Peyer's patch (tissue), 4 donors: ENCODE measurements around the gene PTPN5. TPM values are rescaled to one million over a fixed set of nuclear protein-coding genes. Genes with fewer than 3 reads are reported as not detected.

Experiments used
- DNase-seq, 3 donors: peaks; one replicate each; pipeline ENCODE4 v3.0.0-alpha.2; 2017 to 2019
- H3K27ac ChIP-seq, 4 donors: fragments of 200-600 bp; sonication (generic); one replicate each; pipeline ENCODE4 v1.5.1; 2016 to 2019
- H3K27me3 ChIP-seq, 2 donors: fragments of 200-600 bp; sonication (generic); one replicate each; pipeline ENCODE4 v1.5.1; 2019
- H3K36me3 ChIP-seq, 3 donors: fragments of 200-600 bp; sonication (generic); one replicate each; pipeline ENCODE4 v1.5.1; 2016 to 2019
- H3K4me1 ChIP-seq, 4 donors: fragments of 200-600 bp; sonication (generic); one replicate each; pipeline ENCODE4 v1.5.1; 2016 to 2019
- H3K4me3 ChIP-seq, 4 donors: fragments of 200-600 bp; sonication (generic); 1 replicate in 3 of 4; 2 replicates in 1 of 4; pipeline ENCODE4 v1.5.1; 2016 to 2019; ENCODE audit warnings: mild to moderate bottlenecking in 1 of 4
- H3K9me3 ChIP-seq, 4 donors: fragments of 200-600 bp; sonication (generic); one replicate each; pipeline ENCODE4 v1.5.1; 2016 to 2019; ENCODE audit warnings: mild to moderate bottlenecking in 1 of 4
- POLR2A ChIP-seq, 2 donors: fragments of 450-650 bp; IDR thresholded peaks; one replicate each; pipeline ENCODE4 v1.5.1; 2017; ENCODE audit warnings: antibody characterized with exemption in 2 of 2, mild to moderate bottlenecking in 2 of 2, moderate library complexity in 2 of 2
- total RNA-seq, 4 donors: library from RNA; depleted of rRNA; stranded (reverse); fragments of >200 nt; gene quantifications; one replicate each; pipeline ENCODE4 v1.1.0, GENCODE V29; 2016
- TF ChIP-seq, protein P1 (sequence below), 6 experiments: fragments of 450-650 bp in 4 of 6; fragments of 200-600 bp in 2 of 6; sonication (generic) in 1 of 6; IDR thresholded peaks; one replicate each; pipeline ENCODE4 v1.5.1; 2017 to 2019; ENCODE audit warnings: antibody characterized with exemption in 6 of 6, mild to moderate bottlenecking in 3 of 6, moderate library complexity in 1 of 6

The PTPN5 gene
- total RNA-seq, 4 donors from 2014 or later = 0.76 to 1.7 TPM; not detected in 2

- Histone ChIP-seq H3K36me3 (no peaks in the 10 kb centered on the region), H3K27ac (no peak overlapping the region), H3K27me3 (no peaks in the 10 kb centered on the region), H3K4me1 (no peaks in the 10 kb centered on the region), H3K4me3 (no peak overlapping the region), H3K9me3 (no peaks in the 10 kb centered on the region)
- no peak for DNase-seq
- TF ChIP-seq POLR2A (IDR thresholded peaks at IDR 0.05) = no peak
- TF ChIP-seq, protein P1, sequence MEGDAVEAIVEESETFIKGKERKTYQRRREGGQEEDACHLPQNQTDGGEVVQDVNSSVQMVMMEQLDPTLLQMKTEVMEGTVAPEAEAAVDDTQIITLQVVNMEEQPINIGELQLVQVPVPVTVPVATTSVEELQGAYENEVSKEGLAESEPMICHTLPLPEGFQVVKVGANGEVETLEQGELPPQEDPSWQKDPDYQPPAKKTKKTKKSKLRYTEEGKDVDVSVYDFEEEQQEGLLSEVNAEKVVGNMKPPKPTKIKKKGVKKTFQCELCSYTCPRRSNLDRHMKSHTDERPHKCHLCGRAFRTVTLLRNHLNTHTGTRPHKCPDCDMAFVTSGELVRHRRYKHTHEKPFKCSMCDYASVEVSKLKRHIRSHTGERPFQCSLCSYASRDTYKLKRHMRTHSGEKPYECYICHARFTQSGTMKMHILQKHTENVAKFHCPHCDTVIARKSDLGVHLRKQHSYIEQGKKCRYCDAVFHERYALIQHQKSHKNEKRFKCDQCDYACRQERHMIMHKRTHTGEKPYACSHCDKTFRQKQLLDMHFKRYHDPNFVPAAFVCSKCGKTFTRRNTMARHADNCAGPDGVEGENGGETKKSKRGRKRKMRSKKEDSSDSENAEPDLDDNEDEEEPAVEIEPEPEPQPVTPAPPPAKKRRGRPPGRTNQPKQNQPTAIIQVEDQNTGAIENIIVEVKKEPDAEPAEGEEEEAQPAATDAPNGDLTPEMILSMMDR (IDR thresholded peaks at IDR 0.05) = no peak
Measured at GRCh38 chr11:18772211-18772610, 19.4 kb downstream of the PTPN5 start.

DNA sequence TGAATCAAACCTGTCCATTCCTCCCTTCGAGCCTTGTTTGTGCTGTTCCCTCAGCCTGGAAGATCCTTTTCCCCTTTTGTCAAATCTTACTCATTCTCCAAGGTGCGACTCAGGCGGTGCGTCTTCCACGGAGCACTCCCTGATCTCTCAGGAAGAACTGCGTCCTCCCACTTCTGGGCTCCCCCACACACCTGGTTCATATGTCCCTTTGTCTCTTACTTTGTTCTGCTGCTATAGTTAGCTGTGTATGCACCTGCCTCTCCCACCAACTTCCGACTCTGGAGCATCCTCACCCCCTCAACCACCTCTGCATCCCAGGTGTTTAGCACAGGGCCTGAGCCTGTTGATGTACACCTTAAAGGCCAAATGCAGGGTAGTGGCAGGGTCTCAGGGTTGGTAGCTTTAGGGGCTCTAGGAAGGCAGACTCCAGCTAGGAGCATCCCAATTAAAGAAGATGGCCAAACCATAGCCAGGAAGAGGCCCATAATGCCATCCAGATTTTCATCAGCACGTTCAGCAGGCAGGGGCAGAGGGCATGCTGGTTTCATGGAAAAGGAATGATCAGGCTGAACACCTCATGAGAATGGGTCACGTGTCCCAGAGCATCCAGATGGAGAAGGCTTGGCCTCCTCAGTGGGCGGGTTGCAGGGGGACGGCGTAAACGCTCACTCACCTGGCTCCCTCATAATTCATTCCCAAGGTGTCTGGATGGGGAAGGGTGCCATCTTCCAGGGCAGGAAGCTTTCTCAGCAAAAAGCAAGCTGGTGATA, 20.1 kb downstream of the PTPN5 start:
- Histone ChIP-seq H3K27me3 (no peaks in the 10 kb centered on the region), H3K9me3 (no peaks in the 10 kb centered on the region), H3K27ac (no peak overlapping the region), H3K4me1 (no peaks in the 10 kb centered on the region), H3K36me3 (no peaks in the 10 kb centered on the region), H3K4me3 (no peak overlapping the region)
- TF ChIP-seq POLR2A (IDR thresholded peaks at IDR 0.05) = no peak
- TF ChIP-seq, protein P1 (IDR thresholded peaks at IDR 0.05) = no peak
- DNase-seq = no peak

- H3K4me1 ChIP-seq = no peaks in the 10 kb centered on the region
Measured at GRCh38 chr11:18770479-18771125, 21.0 kb downstream of the PTPN5 start.

DNA sequence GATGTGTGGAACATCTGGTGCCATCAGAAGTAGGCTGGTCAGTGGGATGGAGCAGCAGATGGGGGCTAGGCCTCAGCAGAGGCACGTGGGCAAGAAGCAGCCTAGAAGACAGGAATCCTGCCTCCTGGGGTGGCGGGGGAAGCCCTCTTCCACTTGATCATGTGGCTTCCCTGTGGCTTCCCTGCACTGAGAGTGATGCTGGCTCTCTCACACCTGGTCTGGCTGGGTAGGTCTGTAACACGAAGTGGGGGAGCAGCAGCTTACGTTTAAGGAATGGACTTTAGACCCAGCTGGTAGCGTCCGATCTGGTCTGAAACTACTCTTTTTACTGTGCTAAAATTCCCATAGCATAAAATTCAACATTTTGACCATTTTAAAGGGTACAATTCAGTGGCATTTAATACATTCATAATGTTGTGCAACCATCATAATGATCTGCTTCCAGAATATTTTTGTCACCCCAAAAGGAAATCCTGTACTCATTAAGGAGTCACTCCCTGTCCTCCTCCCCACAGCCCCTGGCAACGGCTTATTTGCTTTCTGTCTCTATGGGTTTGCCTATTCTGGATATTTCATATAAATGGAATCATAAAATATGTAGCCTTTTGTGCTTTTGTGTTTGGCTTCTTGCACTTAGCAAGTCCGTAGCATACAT, 21.7 kb downstream of the PTPN5 start:
- Histone ChIP-seq H3K4me3 (no peak overlapping the region), H3K36me3 (no peaks in the 10 kb centered on the region), H3K27me3 (no peaks in the 10 kb centered on the region), H3K4me1 (no peaks in the 10 kb centered on the region), H3K27ac (no peak overlapping the region), H3K9me3 (no peaks in the 10 kb centered on the region)
- TF ChIP-seq, protein P1 (IDR thresholded peaks at IDR 0.05) = no peak
- TF ChIP-seq POLR2A (IDR thresholded peaks at IDR 0.05) = no peak
- no peak for DNase-seq

More at GRCh38 chr11:18770479-18771125, 21.0 kb downstream of the PTPN5 start:
- Histone ChIP-seq H3K27ac (no peak overlapping the region), H3K27me3 (no peaks in the 10 kb centered on the region), H3K36me3 (no peaks in the 10 kb centered on the region), H3K9me3 (no peaks in the 10 kb centered on the region), H3K4me3 (no peak overlapping the region)
- DNase-seq = no peak
- TF ChIP-seq, protein P1 (IDR thresholded peaks at IDR 0.05) = no peak
- no peak for TF ChIP-seq POLR2A (IDR thresholded peaks at IDR 0.05)

GRCh38 chr11:18768978-18769377, 22.6 kb downstream of the PTPN5 start:
- no peaks in the 10 kb centered on the region for H3K36me3 ChIP-seq
- no peaks in the 10 kb centered on the region for H3K4me1 ChIP-seq
- TF ChIP-seq, protein P1 (IDR thresholded peaks at IDR 0.05) = no peak
- TF ChIP-seq POLR2A (IDR thresholded peaks at IDR 0.05) = no peak
- no peaks in the 10 kb centered on the region for H3K9me3 ChIP-seq
- no peak overlapping the region for H3K4me3 ChIP-seq
- DNase-seq = no peak
- no peaks in the 10 kb centered on the region for H3K27me3 ChIP-seq
- no peak overlapping the region for H3K27ac ChIP-seq
